ENCODE results near the gene MUC5AC.
"Not testable (repeated sequence)": the region's sequence is repeated elsewhere in the genome, so short reads cannot be mapped to it uniquely, and the experiment has no call there.

MUC5AC gene

GRCh38 chr11:1175461-1176223 lies 17.9 kb downstream of the MUC5AC start:
- no peak overlapping the region for H3K4me3 ChIP-seq (ENCODE audit: low read depth, low read length)

- H3K4me3 ChIP-seq (ENCODE audit: low read depth, low read length), result no peak overlapping the region
These were observed 18.7 kb downstream of the MUC5AC start for GRCh38 chr11:1176224-1177019.

GRCh38 chr11:1177020-1177770 lies 19.4 kb downstream of the MUC5AC start:
- no peak overlapping the region for H3K4me3 ChIP-seq (ENCODE audit: low read depth, low read length)

GRCh38 chr11:1177771-1178090 lies 20.0 kb downstream of the MUC5AC start:
- H3K4me3 ChIP-seq (ENCODE audit: low read depth, low read length), result no peak overlapping the region

- H3K4me3 ChIP-seq (ENCODE audit: low read depth, low read length), result no peak overlapping the region
These were observed 20.6 kb downstream of the MUC5AC start for GRCh38 chr11:1178201-1178885.

- no peak overlapping the region for H3K4me3 ChIP-seq (ENCODE audit: low read depth, low read length)
These were observed 21.2 kb downstream of the MUC5AC start for GRCh38 chr11:1178906-1179305.

GRCh38 chr11:1179641-1180040 lies 21.9 kb downstream of the MUC5AC start:
- no peak overlapping the region for H3K4me3 ChIP-seq (ENCODE audit: low read depth, low read length)

GRCh38 chr11:1180171-1180570 lies 22.4 kb downstream of the MUC5AC start:
- no peak overlapping the region for H3K4me3 ChIP-seq (ENCODE audit: low read depth, low read length)

GRCh38 chr11:1180947-1181391 lies 23.2 kb downstream of the MUC5AC start:
- no peak overlapping the region for H3K4me3 ChIP-seq (ENCODE audit: low read depth, low read length)

- H3K4me3 ChIP-seq (ENCODE audit: low read depth, low read length), result no peak overlapping the region
These were observed 23.7 kb downstream of the MUC5AC start for GRCh38 chr11:1181420-1181819.

GRCh38 chr11:1181853-1182535 lies 24.2 kb downstream of the MUC5AC start:
- no peak overlapping the region for H3K4me3 ChIP-seq (ENCODE audit: low read depth, low read length)

- not testable (repeated sequence) for H3K4me3 ChIP-seq (ENCODE audit: low read depth, low read length)
These were observed 26.4 kb downstream of the MUC5AC start for GRCh38 chr11:1184139-1184538.

- H3K4me3 ChIP-seq (ENCODE audit: low read depth, low read length), result not testable (repeated sequence)
These were observed 30.8 kb downstream of the MUC5AC start for GRCh38 chr11:1188451-1189130.

GRCh38 chr11:1189816-1190215 lies 32.1 kb downstream of the MUC5AC start:
- not testable (repeated sequence) for H3K4me3 ChIP-seq (ENCODE audit: low read depth, low read length)

- H3K4me3 ChIP-seq (ENCODE audit: low read depth, low read length), result not testable (repeated sequence)
These were observed 34.2 kb downstream of the MUC5AC start for GRCh38 chr11:1191786-1192470.

- H3K4me3 ChIP-seq (ENCODE audit: low read depth, low read length), result no peak overlapping the region
These were observed 35.1 kb downstream of the MUC5AC start for GRCh38 chr11:1192741-1193325.

GRCh38 chr11:1193326-1194230 lies 35.8 kb downstream of the MUC5AC start:
- H3K4me3 ChIP-seq (ENCODE audit: low read depth, low read length), result no peak overlapping the region
